Stimulated activated CD4-positive, alpha-beta T cell treated with anti-CD3 and anti-CD28 coated beads, Interleukin-2, amount 100 ng/mL, for 48 hours (primary cell): ENCODE data around the gene CDC42EP3.

Experiments used
- DNase-seq, 2 donors: peaks; one replicate each; pipeline ENCODE4 v3.0.0-alpha.2; 2020

CDC42EP3 gene

GRCh38 chr2:37654419-37654818 is 17.0 kb downstream of the CDC42EP3 start:
- DNase-seq, result no peak

- no peak for DNase-seq
These were observed 17.6 kb downstream of the CDC42EP3 start for GRCh38 chr2:37653805-37654378.

- DNase-seq, result no peak
These were observed 18.3 kb downstream of the CDC42EP3 start for GRCh38 chr2:37653093-37653492.

GRCh38 chr2:37652199-37652640 is 19.2 kb downstream of the CDC42EP3 start:
- DNase-seq, result no peak

GRCh38 chr2:37650548-37651093 is 20.8 kb downstream of the CDC42EP3 start:
- no peak for DNase-seq

GRCh38 chr2:37649518-37649917 is 21.9 kb downstream of the CDC42EP3 start:
- DNase-seq, result no peak

- DNase-seq, result no peak
These were observed 23.0 kb downstream of the CDC42EP3 start for GRCh38 chr2:37648331-37649011.

GRCh38 chr2:37647971-37648330 is 23.5 kb downstream of the CDC42EP3 start:
- no peak for DNase-seq

- no peak for DNase-seq
These were observed 25.6 kb downstream of the CDC42EP3 start for GRCh38 chr2:37645836-37646235.

GRCh38 chr2:37645362-37645761 is 26.1 kb downstream of the CDC42EP3 start:
- DNase-seq, result no peak

GRCh38 chr2:37644191-37644590 is 27.3 kb downstream of the CDC42EP3 start:
- no peak for DNase-seq

- DNase-seq, result no peak
These were observed 27.7 kb downstream of the CDC42EP3 start for GRCh38 chr2:37643730-37644078.

GRCh38 chr2:37642907-37643729 is 28.3 kb downstream of the CDC42EP3 start:
- DNase-seq, result no peak

- no peak for DNase-seq
These were observed 29.8 kb downstream of the CDC42EP3 start for GRCh38 chr2:37641582-37642171.

- no peak for DNase-seq
These were observed 31.8 kb downstream of the CDC42EP3 start for GRCh38 chr2:37639631-37640030.

- no peak for DNase-seq
These were observed 32.5 kb downstream of the CDC42EP3 start for GRCh38 chr2:37638973-37639372.

GRCh38 chr2:37637985-37638384 is 33.5 kb downstream of the CDC42EP3 start:
- DNase-seq, result no peak

GRCh38 chr2:37637190-37637860 is 34.1 kb downstream of the CDC42EP3 start:
- no peak for DNase-seq

GRCh38 chr2:37636381-37637066 is 34.9 kb downstream of the CDC42EP3 start:
- DNase-seq, result no peak

GRCh38 chr2:37635504-37636380 is 35.7 kb downstream of the CDC42EP3 start:
- DNase-seq, result peak; percentile 52 to 56

GRCh38 chr2:37634914-37635503 is 36.4 kb downstream of the CDC42EP3 start:
- DNase-seq, result peak in 1 of 2 donors; percentile 25
